GM21528 (cell line): ENCODE measurements around the gene ITM2B.
"Not testable (repeated sequence)": the region's sequence is repeated elsewhere in the genome, so short reads cannot be mapped to it uniquely, and the experiment has no call there.

Source experiments
- ATAC-seq: cut with Tn5 transposase; IDR thresholded peaks from one replicate; pipeline ENCODE4 v1.9.1; 2021; ENCODE audit warnings: mild to moderate bottlenecking, moderate library complexity; ENCODE audit not compliant: unreplicated experiment, low FRiP score

The ITM2B gene

DNA sequence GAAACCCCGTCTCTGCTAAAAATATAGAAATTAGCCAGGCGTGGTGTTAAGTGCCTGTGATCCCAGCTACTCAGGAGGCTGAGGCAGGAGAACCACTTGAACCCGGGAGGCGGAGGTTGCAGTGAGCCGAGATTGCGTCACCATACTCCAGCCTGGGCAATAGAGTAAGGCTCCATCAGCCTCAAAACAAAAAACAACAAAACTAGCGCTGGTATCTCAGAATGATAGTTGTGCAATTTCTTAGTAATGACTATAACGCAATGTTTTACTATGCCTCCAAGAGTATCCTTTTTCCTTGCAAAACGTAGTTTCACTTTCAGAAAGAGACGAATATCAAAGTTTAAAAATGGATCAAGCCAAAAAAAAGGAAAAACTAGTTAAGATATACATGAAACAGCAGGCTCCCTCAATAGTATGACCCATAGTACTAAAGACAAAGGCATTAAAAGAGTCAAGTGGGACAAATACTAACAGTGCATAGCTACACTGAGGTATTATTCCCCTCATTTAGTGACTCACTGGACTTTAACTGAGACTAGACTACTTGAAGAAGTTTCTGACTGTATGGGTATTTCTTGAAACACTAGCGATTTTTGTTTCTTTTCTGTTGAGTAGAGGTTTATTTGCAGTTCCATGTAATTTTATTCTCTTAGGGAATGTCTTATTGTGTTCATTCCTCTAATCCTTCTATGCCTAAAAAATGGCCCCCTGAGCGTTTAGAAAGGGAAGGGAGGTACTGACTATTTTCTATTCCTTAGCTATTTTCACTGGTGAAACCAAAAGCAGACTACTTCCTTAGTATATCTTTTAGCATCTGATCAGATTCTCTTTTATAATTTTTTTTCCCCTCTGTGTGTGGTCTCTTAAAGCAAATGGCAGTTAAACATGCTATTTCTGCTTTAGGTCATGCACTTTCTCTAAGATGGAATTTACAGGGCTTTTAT, 10.4 kb upstream of the ITM2B start:
- ATAC-seq, result no peak

DNA sequence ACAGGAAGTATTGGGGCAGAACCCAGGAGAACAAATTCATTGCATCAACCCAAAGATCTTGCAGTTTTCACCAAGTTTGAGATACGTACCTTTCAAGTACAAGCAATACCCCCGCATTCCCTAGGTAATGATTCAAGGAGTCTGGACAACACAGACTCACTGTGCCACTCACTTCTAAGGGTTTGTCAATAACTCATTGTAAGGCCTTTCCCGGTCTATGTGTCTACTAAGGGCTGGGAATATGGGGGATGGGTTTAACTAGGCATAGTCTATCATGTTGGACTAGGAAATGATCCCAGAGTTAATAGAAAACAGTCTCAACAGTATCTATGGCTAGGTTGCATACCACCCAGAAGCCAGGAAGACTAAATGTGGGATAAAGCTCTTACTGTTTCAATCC, 8.3 kb upstream of the ITM2B start:
- no peak for ATAC-seq

DNA sequence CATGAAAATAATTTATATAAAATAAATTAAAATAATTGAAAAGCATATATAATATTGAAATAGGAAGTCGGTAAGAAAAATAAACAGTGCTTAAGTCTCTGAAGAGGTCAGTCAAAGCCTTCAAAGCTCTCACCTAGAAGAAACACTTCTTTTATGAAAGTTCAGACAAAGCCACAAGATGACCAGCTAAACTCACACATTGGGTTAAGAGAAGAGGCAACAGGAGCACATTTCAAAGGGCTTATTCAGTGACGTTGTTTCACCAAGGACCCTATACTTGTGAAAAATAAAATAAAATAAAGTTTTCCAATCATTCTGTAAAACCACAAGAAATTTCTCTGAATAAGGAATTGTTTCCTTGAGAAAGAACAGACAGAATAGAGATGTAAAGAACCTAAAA, 2.5 kb upstream of the ITM2B start:
- no peak for ATAC-seq

DNA sequence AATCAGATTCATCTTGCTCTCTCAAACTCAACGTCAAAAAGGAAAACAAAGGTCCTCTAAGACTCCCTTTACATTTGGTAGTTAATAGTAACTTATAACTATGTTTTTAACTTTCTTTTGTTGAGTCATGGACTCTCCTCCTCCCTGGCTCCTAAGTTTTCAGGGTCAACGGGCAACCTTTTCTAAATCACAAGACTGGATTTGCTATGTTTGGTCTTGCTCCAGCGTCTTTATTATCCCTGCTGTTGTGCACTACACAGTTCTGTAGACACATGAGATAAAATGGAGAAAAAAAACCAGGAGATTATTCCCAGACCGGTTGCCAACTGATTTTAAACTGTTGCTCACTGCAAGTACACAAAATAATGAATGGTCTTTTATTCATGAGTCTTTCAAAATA, 1.9 kb upstream of the ITM2B start:
- no peak for ATAC-seq

DNA sequence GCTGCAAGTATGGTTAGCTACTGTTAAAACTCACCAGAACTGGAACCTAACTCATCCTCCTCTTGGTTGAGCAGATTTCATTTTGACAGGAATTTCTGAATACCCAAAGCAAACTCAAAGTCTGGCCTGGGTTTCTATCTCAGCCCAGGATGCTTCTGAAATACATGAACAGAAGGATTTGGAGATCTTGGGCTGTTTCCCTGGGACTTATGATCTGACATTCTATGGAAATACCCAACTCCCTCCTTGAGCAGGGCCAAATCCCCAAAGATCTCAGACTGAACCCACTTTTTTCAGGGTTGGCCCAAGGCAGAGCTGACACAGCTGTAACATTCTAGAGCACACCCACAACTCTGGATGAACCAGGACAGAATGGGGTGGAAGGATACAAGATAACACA, 1.1 kb upstream of the ITM2B start:
- no peak for ATAC-seq

DNA sequence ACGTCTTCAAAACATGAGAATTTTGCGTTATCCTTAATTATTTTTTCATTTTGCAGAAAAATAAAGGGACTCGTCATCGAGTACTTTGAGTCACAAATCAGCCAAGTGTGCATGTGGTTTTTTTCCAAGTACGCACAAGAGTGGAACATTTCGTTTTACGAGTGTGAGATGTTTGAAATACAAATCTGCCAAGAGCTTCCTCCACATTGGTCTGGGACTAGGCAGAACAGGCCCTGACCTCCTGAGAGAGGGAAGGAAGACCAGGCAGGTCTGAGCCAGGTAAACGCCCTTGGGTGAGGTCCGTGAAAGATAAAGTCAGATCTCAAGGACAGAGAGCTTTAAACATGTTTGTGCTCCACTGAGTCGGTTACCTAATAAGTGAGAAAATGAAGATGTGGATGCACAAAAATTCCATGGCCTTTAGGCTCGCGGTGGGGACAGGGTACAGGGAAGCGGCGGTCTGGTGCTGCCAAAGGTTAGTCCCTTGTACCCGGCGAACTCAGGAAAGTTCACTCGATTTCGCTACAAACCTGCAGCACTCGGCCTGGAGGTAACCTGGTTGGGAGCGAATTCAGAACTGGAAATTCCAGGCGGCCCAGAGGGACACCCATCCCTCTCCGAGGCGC, 473 bp upstream of the ITM2B start:
- peak; percentile 23 for ATAC-seq

DNA sequence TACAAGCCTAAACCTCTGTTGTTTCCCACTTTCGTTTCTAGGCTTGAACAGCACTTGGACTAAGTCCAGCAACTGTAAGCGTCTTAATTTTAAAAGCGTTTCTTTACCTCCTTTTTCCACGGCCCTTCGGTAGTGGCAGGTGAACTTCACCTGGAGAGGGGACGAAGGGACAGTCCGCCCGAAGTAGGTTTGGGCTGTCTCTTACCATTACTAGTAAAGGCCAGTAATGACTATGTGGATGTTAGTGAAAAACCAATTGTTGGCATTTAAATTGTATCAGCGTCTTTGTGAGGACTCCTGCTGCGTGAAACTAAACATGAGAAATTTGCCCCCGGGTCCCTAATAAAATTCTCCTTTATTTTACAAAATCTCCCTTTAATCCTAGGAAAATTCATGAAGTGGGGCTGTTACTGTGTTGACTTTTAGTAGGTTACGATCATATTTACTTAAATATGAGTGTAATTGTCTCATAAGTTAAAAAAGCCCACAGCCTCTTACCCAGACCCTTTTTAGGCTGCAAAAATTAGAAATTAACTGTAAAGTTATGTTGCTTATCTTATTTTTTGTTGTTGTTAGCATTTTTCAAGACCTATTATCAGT, 983 bp downstream of the ITM2B start:
- ATAC-seq, result no peak

DNA sequence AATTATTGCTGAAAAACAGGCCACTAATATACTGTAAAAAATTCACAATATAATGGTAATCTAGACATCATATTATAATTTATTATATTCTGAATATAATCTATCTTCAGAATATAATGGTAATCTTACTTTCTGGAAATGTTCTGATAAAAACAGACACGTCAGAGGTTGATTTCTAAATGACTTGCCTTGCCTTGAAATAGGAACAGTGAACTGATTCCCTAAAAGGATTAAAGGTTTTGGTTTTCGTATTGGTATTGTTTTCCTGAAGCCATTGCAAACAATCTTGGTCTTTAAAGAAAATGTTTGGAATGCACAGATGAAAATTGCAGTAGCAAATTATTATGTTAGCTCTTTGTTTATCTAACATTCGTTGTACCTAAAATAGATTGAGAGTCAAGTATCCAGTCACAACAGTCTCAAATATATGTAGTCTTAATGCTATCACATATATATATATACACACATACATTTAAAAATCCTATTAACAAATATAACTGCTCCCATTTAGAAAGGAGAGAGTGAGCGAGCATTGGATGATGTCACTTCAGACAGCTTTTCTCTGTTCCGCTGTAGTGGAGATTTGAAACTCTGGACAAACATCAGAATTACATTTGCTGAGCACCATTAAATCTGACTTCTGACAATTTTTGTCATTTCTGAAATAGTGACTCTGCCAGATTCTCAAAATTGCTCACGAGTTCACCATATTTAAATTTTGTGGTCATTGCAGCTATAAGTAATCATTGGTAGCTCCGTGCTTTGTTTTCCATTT, 1.7 kb downstream of the ITM2B start:
- peak; percentile 47 for ATAC-seq

DNA sequence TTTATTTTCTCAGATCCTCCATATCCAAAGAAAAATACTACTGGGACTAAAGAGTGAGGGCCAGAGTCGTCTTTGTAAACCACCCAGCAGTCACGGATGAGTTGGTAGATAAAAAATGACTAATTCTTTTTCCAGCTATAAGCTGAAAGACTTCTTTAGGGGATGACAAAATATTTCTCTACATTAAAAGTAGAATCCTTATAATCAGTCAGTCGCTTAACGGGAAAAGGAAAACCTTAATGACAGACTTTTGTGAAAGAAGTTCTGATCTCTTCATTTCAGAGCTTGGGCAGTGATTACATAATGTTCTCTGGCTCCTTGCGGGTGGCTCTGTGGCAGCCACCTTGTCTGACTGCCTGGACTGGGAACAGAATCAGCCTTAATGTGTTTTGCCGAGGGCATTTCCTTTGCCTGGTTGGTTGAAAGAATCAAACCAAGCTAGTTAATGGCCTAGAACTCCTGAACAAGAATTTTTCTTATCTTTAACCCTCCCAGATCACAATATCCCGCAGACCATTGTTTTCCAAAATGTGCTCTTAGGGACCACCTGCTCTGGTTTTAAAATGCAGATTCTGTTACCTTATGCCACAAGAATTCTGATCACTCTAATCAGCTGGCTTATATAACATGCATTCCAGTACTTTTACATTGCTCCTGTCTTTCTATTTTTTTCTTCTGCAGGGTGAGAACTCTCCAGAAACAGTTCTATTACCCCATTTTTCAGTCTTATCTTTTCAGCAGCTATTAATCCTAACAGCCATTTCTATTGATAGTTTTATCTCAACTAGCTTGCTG, 2.5 kb downstream of the ITM2B start:
- ATAC-seq, result no peak

DNA sequence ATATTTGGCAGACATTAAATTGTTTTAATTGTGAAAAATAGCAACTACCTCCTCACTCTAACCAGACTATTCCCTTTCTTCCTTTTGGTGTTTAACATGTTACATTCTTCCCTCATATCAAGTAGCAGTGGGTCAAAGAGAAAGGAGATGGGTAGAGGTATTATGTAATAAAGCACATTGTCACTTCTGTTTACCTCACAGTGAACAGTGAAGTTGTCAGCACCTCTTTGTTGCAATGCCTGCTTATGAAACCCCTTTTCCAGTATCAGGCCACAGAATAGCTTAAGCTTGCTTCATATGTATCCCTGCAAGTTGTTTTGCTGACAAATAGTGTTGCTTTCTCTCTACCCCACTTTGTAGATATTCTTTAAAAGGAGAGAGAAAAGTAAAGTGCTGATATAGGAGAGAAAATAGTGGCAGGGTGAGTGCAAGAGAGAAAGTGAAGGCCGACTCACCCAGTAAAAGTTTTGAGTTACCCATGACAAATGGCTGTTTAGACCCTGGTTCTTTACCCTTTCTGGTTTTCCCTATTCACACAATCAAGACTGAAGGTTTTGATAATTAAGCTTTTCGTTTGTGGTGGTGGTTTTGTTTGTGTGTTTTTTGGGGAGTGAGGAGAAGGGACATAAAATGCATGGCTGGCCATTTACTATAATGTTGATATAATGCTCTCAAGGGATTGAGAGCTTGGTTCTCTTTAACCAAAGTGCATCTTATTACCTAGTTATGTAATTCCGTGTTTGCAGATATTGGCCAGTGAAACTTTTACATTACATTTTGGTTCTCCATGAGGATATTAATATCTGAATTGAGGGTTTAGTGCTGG, 3.7 kb downstream of the ITM2B start:
- no peak for ATAC-seq

DNA sequence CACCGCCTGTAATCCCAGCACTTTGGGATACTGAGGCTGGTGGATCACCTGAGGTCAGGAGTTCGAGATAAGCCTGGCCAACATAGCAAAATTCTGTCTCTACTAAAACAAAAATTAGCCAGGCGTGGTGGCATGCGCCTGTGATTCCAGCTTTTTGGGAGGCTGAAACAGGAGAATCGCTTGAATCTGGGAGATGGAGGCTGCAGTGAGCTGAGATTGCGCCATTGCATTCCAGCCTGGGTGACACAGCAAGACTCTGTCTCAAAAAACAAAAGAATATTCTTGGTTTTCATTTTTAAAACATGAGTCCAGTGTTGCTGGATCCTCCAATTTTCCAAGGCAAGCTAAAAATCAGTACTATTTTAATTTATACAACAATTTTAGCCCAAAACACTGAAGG, 6.4 kb downstream of the ITM2B start:
- ATAC-seq, result not testable (repeated sequence)

DNA sequence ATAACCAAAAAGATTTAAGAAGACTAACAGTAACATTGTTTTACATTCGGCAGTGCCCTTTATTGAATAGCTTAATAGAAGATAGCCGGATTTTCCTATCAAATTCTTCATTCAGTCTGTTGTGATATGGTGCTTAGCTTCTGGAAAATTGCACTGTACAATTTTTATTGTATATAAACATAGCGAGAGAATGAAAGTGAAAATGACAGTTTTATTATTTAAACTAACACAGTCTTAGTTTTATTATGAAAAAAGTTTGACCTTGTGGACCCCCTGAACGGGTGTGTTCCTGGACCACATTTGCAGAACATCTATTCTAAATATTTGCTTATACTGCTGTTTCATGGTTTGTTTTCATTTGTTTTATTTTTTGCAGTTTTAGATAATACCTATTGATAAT, 8.6 kb downstream of the ITM2B start:
- ATAC-seq, result no peak

DNA sequence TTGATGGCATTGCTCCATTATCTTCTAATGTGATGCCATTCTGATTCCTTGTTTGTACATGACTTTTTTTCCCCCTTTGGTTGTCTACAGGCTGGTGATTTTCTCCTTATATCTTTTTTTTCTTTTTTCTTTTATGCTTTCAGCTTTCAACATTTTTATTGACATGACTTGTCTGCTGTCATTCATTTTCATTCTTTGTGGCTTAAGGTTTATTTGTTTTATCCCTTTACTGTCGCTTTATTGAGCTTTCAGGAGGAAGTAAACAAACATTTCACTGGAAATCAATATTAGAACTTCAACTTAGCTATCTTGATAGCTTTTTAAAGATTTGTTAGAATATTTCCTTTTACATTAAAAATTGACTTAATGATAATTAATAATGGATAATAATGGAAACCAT, 9.7 kb downstream of the ITM2B start:
- ATAC-seq, result no peak

DNA sequence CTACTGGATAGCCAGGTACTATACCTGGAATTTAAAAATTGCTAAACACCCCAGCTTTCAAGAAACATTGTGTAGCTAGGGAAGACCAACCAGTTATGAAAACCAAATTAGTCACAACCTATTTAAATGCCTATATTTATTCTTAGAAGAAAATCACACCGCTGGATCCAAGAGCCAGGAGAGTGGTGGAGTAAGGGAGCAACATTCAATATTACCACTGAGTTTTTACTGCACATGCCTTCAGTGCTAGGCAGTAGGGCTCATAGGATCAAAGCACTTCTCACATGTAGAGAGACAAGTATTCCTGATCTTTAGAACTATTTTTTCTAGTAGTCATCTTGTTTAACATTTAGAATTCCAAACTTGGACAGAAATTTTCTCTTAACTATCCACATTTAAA, 11.2 kb downstream of the ITM2B start:
- ATAC-seq, result no peak

DNA sequence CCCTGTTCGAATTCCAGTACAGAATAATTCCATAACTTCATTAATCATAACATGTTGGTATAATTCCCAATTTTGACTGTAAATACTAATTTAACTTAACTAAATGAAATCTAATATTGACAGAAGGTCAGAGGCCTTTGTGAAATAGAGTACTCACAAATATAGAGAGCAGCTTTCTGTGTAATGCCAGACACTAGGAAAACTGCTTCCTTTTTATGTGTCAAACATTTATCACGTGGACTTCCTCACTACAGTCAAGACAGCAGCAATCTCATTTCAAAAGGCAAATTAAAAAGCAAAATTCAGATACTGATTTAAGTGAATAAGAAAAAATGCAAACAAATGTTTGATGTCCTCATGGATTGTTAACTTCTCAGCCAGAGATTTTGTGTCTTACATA, 13.1 kb downstream of the ITM2B start:
- no peak for ATAC-seq

DNA sequence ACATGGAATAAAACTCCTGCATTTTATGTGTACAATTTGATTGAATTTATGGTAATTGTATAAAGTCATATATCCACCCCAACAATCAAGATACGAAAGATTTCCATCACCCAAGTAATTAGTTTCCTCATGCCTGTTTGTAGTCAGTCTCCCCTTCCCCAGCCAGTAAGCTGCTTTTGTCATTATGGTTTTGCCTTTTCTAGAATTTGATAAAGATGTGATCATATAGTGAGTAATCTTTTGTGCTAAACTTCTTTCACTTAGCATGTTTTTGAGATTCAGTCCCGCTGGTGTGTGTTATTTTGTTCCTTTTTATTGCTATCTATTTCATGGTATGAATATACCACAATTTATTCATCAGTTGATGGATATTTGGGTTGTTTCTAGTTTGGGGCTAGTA, 16.0 kb downstream of the ITM2B start:
- no peak for ATAC-seq

DNA sequence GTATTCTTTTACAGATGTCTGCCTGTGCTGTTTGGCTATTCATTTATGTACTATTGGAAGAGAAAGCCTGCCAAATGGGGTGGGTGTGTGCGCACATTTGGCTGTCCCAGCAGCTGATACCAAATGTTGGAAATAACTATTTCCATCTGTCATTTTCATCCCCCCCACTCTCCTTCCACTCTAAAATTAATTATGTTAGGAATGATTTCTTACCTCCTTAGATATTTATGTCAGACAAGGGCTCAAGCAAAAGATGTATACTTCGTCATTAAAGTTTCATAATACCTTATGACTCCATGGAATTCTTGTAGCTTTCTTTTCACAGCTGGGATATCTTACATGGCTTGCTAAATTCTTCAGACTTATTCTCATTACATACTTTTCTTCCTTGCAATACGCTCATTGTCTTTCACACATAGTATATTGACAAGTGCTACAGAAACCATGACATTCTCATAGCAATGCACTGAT, 18.6 kb downstream of the ITM2B start:
- ATAC-seq, result no peak

DNA sequence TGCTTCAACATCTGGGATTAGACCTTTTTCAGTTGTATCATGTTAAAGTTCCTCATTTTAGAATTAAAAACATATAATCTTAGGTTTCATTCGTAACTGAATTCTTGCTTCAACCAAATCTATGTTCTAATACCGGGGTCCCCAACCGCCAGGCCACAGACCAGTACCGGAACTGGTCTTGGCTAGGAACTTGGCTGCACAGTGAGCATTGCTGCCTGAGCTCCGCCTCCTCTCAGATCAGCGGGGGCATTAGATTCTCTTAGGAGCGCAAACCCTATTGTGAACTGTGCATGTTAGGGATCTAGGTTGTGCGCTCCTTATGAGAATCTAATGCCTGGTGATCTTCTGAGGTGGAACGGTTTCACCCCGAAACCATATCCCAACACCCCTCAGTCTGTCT, 19.2 kb downstream of the ITM2B start:
- no peak for ATAC-seq

DNA sequence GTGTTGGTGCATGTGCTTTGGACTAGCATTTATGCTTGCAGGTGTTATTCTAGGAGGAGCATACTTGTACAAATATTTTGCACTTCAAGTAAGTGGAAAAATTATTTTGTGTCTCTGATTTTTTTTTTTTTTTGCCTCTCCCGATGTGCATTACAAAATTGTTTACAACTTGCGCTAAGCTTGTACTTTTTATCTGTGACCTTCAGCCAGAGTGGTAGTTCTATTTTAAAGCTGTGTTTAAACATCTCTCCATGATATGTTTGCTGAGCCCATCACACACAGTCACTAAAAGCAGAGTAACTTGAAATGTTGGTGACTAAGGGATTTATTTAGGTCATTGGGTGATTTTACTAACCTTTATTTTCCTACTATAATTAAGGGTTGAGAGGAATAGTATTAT, 20.8 kb downstream of the ITM2B start:
- no peak for ATAC-seq
